GM12878 (cell line): ENCODE measurements around the gene YWHAG. TPM values are rescaled to one million over a fixed set of nuclear protein-coding genes. Genes with fewer than 3 reads are reported as not detected.

Experiments
- CBFB ChIP-seq: IDR thresholded peaks from 2 replicates; pipeline ENCODE4 v1.6.1; 2016; ENCODE audit warnings: antibody characterized with exemption, low read depth
- ESRRA ChIP-seq: IDR thresholded peaks from 2 replicates; pipeline ENCODE4 v1.6.1; 2012; ENCODE audit warnings: mild to moderate bottlenecking, low read length, improper control_type of control experiment
- IKZF1 ChIP-seq: fragments of 450-650 bp; conservative IDR thresholded peaks from 2 replicates; pipeline ENCODE4 v1.6.1; 2017; ENCODE audit warnings: antibody characterized with exemption, mild to moderate bottlenecking
- MEF2B ChIP-seq: fragments of 450-650 bp; IDR thresholded peaks from 2 replicates; pipeline ENCODE4 v1.6.1; 2018; ENCODE audit warnings: mild to moderate bottlenecking, moderate library complexity; ENCODE audit not compliant: partially characterized antibody, poor library complexity, severe bottlenecking
- MYC ChIP-seq: IDR thresholded peaks from 2 replicates; pipeline ENCODE4 v1.6.1; 2011; ENCODE audit warnings: mild to moderate bottlenecking, low read length, moderate library complexity, inconsistent platforms; ENCODE audit not compliant: insufficient read depth, insufficient replicate concordance, insufficient read length, severe bottlenecking
- POLR2AphosphoS2 ChIP-seq: IDR thresholded peaks from 2 replicates; pipeline ENCODE4 v1.6.1; 2011; ENCODE audit warnings: low read depth, mild to moderate bottlenecking, low read length, improper control_type of control experiment, moderate library complexity
- POU2F2 ChIP-seq: IDR thresholded peaks from 3 replicates; pipeline ENCODE4 v1.6.1; 2011; ENCODE audit warnings: low read depth, mild to moderate bottlenecking, low read length, borderline replicate concordance
- RBBP5 ChIP-seq: fragments of 200-600 bp; sonication (generic); conservative IDR thresholded peaks from 2 replicates; pipeline ENCODE4 v1.6.1; 2016
- RELA ChIP-seq: fragments of 450-650 bp; IDR thresholded peaks from 2 replicates; pipeline ENCODE4 v1.8.0; 2014; ENCODE audit warnings: borderline replicate concordance; ENCODE audit not compliant: partially characterized antibody
- TBL1XR1 ChIP-seq: IDR thresholded peaks from 2 replicates; pipeline ENCODE4 v1.6.1; 2012; ENCODE audit warnings: low read depth, low read length, improper control_type of control experiment
- YY1 ChIP-seq: IDR thresholded peaks from 2 replicates; pipeline ENCODE4 v1.6.1; 2011; ENCODE audit warnings: low read depth, mild to moderate bottlenecking, low read length
- polyA plus RNA-seq, 11 experiments: library from polyadenylated mRNA; depleted of rRNA in 4 of 11; unstranded in 6 of 11; stranded (reverse) in 5 of 11; fragments of >200 nt; fragmentation: Nextera tagmentation in 4 of 11; fragmentation: Illumina TruSeq in 1 of 11; extraction: Ambion mirVana in 4 of 11; extraction: Trizol in 1 of 11; gene quantifications; 1 replicate in 1 of 11; 2 replicates in 10 of 11; pipeline versions ENCODE4 v1.2.1 to v1.2.3, GENCODE V29; 2011 to 2016; ENCODE audit warnings: inconsistent platforms in 2 of 11, missing spikeins in 2 of 11, low read depth in 1 of 11
- total RNA-seq, 4 experiments: library from RNA; depleted of rRNA in 3 of 4; stranded (reverse); fragments of >200 nt in 3 of 4; fragmentation: Illumina TruSeq in 1 of 4; extraction: Trizol in 1 of 4; gene quantifications; 2 replicates each; pipeline versions ENCODE4 v1.2.1 to v1.2.3, GENCODE V29; 2013 to 2021
- TF ChIP-seq, protein P1 (sequence below): fragments of 450-650 bp; IDR thresholded peaks from 2 replicates; pipeline ENCODE4 v1.6.1; 2017; ENCODE audit warnings: antibody characterized with exemption, mild to moderate bottlenecking, moderate library complexity
- TF ChIP-seq, protein P2 (sequence below): IDR thresholded peaks from 2 replicates; pipeline ENCODE4 v1.6.1; 2012; ENCODE audit warnings: low read depth, low read length, improper control_type of control experiment
- TF ChIP-seq, protein P3 (sequence below): fragments of 450-650 bp; IDR thresholded peaks from 2 replicates; pipeline ENCODE4 v1.6.1; 2016; ENCODE audit warnings: mild to moderate bottlenecking
- TF ChIP-seq, protein P4 (sequence below): IDR thresholded peaks from 2 replicates; pipeline ENCODE4 v1.6.1; 2012; ENCODE audit warnings: improper control_type of control experiment, low read depth, low read length; ENCODE audit not compliant: insufficient replicate concordance
- TF ChIP-seq, protein P5 (sequence below): fragments of 450-650 bp; IDR thresholded peaks from 2 replicates; pipeline ENCODE4 v1.6.1; 2018; ENCODE audit warnings: mild to moderate bottlenecking, low read depth, moderate library complexity; ENCODE audit not compliant: partially characterized antibody

Gene YWHAG
- total and polyA plus RNA-seq, 10 of the 15 experiments (the other 5 are each of a cell fraction or from before 2014, with no cell fraction given): 20.2 to 157 (median 41.3) TPM

DNA sequence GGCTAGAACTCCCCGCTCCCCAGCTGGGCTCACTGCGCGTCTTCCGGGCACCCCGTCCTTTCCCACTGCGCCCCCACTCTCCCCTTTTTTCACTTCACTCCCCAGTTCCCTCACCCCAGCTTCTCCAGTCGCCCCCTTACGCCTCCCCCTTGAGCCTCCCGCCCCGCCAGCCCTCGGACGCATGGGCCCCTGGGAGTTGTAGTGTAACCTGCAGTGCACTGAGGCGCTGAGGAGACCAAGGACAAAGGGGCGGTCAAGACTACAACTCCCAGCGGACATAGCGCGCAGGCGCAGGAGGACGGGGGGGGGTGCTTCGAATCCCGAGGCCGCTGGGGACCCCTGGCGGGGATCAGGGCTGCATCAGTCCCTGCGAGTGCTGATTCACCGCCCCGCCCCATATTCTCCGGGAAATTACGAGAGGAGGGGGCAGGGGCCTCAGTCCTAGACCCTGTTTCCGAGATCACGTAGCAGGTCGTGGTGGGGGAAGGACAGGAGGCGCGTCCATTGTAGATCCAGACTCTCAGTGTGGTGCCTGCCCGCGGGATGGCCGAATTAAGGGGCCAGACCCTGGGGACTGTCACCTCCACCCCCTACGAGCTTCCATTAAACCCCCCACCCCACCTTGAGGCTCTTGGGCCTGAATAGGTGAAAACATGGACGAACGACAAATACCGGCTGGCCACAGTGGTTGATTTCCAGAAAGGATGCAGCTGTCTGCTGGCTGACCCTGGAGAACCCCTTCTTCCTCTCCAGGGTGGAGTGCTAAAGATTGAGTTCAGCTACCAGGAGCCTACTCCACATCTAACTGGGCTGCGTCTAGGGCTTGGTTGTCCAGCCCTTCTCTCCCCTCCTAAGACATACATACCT, 553 bp upstream of the YWHAG start (continued):
- TF ChIP-seq, protein P1, sequence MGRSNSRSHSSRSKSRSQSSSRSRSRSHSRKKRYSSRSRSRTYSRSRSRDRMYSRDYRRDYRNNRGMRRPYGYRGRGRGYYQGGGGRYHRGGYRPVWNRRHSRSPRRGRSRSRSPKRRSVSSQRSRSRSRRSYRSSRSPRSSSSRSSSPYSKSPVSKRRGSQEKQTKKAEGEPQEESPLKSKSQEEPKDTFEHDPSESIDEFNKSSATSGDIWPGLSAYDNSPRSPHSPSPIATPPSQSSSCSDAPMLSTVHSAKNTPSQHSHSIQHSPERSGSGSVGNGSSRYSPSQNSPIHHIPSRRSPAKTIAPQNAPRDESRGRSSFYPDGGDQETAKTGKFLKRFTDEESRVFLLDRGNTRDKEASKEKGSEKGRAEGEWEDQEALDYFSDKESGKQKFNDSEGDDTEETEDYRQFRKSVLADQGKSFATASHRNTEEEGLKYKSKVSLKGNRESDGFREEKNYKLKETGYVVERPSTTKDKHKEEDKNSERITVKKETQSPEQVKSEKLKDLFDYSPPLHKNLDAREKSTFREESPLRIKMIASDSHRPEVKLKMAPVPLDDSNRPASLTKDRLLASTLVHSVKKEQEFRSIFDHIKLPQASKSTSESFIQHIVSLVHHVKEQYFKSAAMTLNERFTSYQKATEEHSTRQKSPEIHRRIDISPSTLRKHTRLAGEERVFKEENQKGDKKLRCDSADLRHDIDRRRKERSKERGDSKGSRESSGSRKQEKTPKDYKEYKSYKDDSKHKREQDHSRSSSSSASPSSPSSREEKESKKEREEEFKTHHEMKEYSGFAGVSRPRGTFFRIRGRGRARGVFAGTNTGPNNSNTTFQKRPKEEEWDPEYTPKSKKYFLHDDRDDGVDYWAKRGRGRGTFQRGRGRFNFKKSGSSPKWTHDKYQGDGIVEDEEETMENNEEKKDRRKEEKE: no peak
- TF ChIP-seq IKZF1 (peak; percentile 93), YY1 (peak; percentile 44; the same call in 1 of the 2 replicates), POLR2AphosphoS2 (no peak), MEF2B (peak; percentile 59), MYC (no peak), POU2F2 (no peak), ESRRA (peak; percentile 77; the same call in 1 of the 2 replicates), TBL1XR1 (peak; percentile 62), RELA (peak; percentile 20), CBFB (no peak), RBBP5 (no peak)
- TF ChIP-seq, protein P2, sequence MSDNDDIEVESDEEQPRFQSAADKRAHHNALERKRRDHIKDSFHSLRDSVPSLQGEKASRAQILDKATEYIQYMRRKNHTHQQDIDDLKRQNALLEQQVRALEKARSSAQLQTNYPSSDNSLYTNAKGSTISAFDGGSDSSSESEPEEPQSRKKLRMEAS: no peak; the same call in 1 of the 2 replicates
- TF ChIP-seq, protein P3, sequence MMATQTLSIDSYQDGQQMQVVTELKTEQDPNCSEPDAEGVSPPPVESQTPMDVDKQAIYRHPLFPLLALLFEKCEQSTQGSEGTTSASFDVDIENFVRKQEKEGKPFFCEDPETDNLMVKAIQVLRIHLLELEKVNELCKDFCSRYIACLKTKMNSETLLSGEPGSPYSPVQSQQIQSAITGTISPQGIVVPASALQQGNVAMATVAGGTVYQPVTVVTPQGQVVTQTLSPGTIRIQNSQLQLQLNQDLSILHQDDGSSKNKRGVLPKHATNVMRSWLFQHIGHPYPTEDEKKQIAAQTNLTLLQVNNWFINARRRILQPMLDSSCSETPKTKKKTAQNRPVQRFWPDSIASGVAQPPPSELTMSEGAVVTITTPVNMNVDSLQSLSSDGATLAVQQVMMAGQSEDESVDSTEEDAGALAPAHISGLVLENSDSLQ: no peak
- TF ChIP-seq, protein P4, sequence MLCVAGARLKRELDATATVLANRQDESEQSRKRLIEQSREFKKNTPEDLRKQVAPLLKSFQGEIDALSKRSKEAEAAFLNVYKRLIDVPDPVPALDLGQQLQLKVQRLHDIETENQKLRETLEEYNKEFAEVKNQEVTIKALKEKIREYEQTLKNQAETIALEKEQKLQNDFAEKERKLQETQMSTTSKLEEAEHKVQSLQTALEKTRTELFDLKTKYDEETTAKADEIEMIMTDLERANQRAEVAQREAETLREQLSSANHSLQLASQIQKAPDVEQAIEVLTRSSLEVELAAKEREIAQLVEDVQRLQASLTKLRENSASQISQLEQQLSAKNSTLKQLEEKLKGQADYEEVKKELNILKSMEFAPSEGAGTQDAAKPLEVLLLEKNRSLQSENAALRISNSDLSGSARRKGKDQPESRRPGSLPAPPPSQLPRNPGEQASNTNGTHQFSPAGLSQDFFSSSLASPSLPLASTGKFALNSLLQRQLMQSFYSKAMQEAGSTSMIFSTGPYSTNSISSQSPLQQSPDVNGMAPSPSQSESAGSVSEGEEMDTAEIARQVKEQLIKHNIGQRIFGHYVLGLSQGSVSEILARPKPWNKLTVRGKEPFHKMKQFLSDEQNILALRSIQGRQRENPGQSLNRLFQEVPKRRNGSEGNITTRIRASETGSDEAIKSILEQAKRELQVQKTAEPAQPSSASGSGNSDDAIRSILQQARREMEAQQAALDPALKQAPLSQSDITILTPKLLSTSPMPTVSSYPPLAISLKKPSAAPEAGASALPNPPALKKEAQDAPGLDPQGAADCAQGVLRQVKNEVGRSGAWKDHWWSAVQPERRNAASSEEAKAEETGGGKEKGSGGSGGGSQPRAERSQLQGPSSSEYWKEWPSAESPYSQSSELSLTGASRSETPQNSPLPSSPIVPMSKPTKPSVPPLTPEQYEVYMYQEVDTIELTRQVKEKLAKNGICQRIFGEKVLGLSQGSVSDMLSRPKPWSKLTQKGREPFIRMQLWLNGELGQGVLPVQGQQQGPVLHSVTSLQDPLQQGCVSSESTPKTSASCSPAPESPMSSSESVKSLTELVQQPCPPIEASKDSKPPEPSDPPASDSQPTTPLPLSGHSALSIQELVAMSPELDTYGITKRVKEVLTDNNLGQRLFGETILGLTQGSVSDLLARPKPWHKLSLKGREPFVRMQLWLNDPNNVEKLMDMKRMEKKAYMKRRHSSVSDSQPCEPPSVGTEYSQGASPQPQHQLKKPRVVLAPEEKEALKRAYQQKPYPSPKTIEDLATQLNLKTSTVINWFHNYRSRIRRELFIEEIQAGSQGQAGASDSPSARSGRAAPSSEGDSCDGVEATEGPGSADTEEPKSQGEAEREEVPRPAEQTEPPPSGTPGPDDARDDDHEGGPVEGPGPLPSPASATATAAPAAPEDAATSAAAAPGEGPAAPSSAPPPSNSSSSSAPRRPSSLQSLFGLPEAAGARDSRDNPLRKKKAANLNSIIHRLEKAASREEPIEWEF: no peak
- TF ChIP-seq, protein P5, sequence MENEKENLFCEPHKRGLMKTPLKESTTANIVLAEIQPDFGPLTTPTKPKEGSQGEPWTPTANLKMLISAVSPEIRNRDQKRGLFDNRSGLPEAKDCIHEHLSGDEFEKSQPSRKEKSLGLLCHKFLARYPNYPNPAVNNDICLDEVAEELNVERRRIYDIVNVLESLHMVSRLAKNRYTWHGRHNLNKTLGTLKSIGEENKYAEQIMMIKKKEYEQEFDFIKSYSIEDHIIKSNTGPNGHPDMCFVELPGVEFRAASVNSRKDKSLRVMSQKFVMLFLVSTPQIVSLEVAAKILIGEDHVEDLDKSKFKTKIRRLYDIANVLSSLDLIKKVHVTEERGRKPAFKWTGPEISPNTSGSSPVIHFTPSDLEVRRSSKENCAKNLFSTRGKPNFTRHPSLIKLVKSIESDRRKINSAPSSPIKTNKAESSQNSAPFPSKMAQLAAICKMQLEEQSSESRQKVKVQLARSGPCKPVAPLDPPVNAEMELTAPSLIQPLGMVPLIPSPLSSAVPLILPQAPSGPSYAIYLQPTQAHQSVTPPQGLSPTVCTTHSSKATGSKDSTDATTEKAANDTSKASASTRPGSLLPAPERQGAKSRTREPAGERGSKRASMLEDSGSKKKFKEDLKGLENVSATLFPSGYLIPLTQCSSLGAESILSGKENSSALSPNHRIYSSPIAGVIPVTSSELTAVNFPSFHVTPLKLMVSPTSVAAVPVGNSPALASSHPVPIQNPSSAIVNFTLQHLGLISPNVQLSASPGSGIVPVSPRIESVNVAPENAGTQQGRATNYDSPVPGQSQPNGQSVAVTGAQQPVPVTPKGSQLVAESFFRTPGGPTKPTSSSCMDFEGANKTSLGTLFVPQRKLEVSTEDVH: no peak
